ENCODE measurements around the gene PLA2G3.
A peak's percentile ranks its signal among the peaks of the same experiment; 100 is the strongest.

PLA2G3 gene

DNA sequence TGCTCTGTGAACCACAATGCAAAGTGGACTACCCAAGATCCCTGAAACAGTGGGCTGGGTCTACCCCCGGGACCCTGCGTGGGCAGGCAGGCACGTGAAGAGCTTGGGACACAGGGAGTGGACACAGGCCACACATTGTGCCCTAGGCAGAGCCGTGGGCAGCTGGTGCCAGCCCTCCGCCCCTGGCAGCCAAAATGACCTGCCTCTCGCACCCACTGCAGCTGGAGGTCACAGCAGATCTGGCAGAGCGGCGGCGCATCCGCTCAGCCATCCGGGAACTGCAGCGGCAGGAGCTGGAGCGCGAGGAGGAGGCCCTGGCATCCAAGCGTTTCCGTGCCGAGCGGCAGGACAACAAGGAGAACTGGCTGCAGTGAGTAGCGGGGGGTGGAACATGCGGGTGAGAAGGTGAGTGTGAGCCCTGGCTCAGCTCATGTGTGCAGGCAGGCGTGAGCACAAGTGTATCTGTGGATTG lies 52.5 kb downstream of the PLA2G3 start:
- no peak for DNase-seq (ENCODE audit: low read depth in 2 of 2, low spot score in 1 of 2)

DNA sequence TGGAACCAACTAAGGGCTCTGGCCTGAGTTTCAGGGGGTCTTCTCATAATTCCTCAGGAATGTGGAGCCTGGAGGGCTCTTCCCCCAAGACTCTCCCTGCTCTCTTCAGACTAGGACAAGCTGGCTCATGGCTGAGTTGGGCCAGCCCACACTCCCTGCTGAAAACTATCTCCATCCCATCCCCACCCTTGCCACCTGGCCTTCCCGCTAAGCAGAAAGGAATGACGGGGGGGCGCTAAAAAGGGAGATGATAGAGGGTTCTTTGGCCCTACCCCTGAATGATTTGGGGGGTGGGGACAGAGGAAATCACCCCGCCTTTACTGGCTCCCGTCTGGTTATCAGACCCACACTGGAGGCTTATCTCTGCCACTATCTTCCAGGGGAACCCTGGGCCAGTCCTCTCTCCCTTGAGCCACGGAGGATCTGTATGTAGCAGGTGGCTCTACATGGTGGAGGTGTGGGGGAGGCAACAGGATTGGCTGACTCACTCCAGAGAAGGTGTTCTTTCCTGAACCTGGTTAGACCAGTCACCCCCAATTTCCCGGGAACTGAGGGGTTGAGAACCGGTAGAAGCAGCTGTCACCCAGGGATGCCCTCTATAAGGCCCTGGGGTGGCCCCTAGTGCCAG lies 53.5 kb downstream of the PLA2G3 start:
- no peak for DNase-seq (ENCODE audit: low read depth in 2 of 2, low spot score in 1 of 2)

DNA sequence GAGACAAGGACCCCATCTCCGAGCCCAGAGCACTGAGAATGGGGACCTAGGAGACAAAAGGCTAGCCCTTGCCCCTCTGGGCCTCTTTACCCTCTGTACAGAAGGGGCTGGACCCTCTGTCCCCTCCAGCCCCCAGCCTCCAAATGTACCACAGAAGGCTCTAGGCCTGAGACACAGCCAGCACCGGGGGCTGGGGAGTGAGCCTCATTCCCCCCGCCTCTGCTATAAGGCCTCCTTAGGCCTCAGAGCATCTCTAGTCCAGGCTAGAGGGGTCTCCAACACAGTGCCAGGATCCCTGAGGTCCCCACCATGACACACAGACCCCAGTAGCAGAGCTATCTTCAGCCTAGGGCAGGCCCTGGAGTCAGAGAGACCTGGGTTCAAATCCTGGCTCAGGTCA lies 54.4 kb downstream of the PLA2G3 start:
- no peak for DNase-seq (ENCODE audit: low read depth in 2 of 2, low spot score in 1 of 2)

DNA sequence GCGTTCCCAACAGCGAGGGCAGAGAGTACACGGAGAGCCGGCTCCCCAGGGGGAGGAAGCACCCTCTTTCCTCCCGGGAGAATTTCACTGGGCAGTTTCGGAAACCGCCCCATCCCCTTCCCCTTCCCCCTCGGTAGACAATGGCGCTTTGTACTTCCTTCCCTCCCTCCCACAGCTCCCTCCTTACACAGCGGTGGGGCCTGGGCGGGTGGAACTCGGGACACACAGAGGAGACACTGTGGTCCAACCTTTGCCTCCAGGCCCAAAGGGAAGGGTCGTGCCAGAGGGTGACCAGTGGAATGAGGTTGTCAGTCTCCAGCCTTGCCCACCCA lies 54.8 kb downstream of the PLA2G3 start:
- no peak for DNase-seq (ENCODE audit: low read depth in 2 of 2, low spot score in 1 of 2)

DNA sequence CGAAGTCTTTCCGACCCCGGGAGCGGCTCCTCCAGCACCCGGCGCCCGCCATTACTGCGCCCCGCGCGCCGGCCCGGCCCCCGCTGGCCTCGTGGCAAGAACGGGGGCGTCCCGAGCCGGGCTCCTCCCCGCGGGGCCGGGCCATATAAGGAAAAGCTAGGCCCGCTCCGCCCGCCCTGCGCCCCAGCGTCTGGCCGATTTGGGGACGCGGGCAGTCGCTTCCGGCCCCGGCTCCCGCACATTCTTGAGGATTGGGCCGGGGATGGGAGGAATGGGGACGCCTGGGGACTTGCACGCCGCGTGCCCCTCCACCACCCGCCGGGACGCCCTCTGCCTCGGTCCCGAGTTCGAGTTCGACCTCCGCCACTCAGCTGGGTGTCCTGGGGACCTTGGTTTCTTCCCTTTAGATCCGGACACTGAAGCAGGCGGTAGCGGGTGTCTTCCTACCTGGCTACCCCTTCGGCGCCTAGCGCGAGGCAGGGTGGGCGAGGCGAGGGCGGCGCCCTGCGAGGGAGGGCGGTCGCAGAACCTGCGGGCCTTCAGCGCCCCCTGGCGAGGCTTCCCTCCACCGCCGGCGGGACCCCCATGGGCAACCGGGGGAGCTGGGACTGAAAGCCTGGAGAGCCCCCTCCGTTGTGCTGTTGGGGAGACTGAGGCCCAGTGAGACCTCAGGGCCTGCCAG lies 55.4 kb downstream of the PLA2G3 start:
- peak; percentile 62 to 73 for DNase-seq (ENCODE audit: low read depth in 2 of 2, low spot score in 1 of 2)
